Measurements from ENCODE around the gene LRRC41. TPM values are rescaled to one million over a fixed set of nuclear protein-coding genes. Genes with fewer than 3 reads are reported as not detected.
"Not testable (repeated sequence)": the region's sequence is repeated elsewhere in the genome, so short reads cannot be mapped to it uniquely, and the experiment has no call there.

The LRRC41 gene
- total RNA-seq, 1 experiment from 2014 or later, result 47.5 TPM

GRCh38 chr1:46341222-46342083, 38.0 kb upstream of the LRRC41 start:
- peaks cover 43% of the 10 kb centered on the region for H3K36me3 Mint-ChIP-seq (ENCODE audit: insufficient read depth, unreplicated experiment)
- TF ChIP-seq CTCF (IDR thresholded peaks at IDR 0.05; ENCODE audit: unreplicated experiment), result no peak

GRCh38 chr1:46340404-46341221, 37.2 kb upstream of the LRRC41 start, which contains the start of gene NSUN4:
TSS of gene NSUN4 (plus strand) at chr1:46340807. CDS start at chr1:46340827, 20 bp downstream.
- no peaks in the 10 kb centered on the region for H3K9me3 Mint-ChIP-seq (ENCODE audit: low read depth, unreplicated experiment)
- no peaks in the 10 kb centered on the region for H3K27me3 Mint-ChIP-seq (ENCODE audit: unreplicated experiment)
- BruUV-seq (replicated peaks), result TSS peak; percentile 86
- peak within 1 kb of the TSS; percentile 94 for H3K27ac Mint-ChIP-seq (ENCODE audit: unreplicated experiment)
- CTCF ChIA-PET, result interaction anchor here (0.5 to 1.6 kb wide), 6 partner anchors 18 to 1227 kb away, joined by 4 to 13 read pairs (median 6); partner anchors contain the start of genes LRRC41 and UQCRH
- peaks cover 39% of the 10 kb centered on the region for H3K4me1 Mint-ChIP-seq (ENCODE audit: low read depth, unreplicated experiment)
- peak; percentile 74 for TF ChIP-seq CTCF (IDR thresholded peaks at IDR 0.05; ENCODE audit: unreplicated experiment)
- DNase-seq, result peak; percentile 90
- peaks cover 40% of the 10 kb centered on the region for H3K36me3 Mint-ChIP-seq (ENCODE audit: insufficient read depth, unreplicated experiment)
- intact Hi-C loops (cut with micrococcal nuclease; ENCODE audit: unreplicated experiment), result no loop called here
- peak within 1 kb of the TSS; percentile 85 for H3K4me3 Mint-ChIP-seq (ENCODE audit: low read depth, unreplicated experiment)

More at GRCh38 chr1:46341222-46342083, 38.0 kb upstream of the LRRC41 start:
- no TSS peak for BruUV-seq (replicated peaks)
- Mint-ChIP-seq H3K9me3 (ENCODE audit: low read depth, unreplicated experiment) (no peaks in the 10 kb centered on the region), H3K27ac (ENCODE audit: unreplicated experiment) (peak overlapping the region; percentile 87), H3K27me3 (ENCODE audit: unreplicated experiment) (no peaks in the 10 kb centered on the region), H3K4me3 (ENCODE audit: low read depth, unreplicated experiment) (peak overlapping the region; percentile 85), H3K4me1 (ENCODE audit: low read depth, unreplicated experiment) (peaks cover 39% of the 10 kb centered on the region)
- DNase-seq, result no peak
- CTCF ChIA-PET, result interaction anchor here (0.5 to 1.5 kb wide), 5 partner anchors 8 to 39 kb away, joined by 3 to 13 read pairs (median 4); partner anchors contain the start of genes LRRC41 and UQCRH
- intact Hi-C loops (cut with micrococcal nuclease; ENCODE audit: unreplicated experiment), result no loop called here

GRCh38 chr1:46337409-46337808, 34.0 kb upstream of the LRRC41 start:
- intact Hi-C loops (cut with micrococcal nuclease; ENCODE audit: unreplicated experiment); H3K27me3 Mint-ChIP-seq (ENCODE audit: unreplicated experiment); H3K27ac Mint-ChIP-seq (ENCODE audit: unreplicated experiment); DNase-seq; BruUV-seq (replicated peaks); CTCF ChIA-PET; H3K4me3 Mint-ChIP-seq (ENCODE audit: low read depth, unreplicated experiment); H3K9me3 Mint-ChIP-seq (ENCODE audit: low read depth, unreplicated experiment): not testable (repeated sequence)
- peaks cover 27% of the 10 kb centered on the region for H3K4me1 Mint-ChIP-seq (ENCODE audit: low read depth, unreplicated experiment)
- H3K36me3 Mint-ChIP-seq (ENCODE audit: insufficient read depth, unreplicated experiment), result peaks cover 37% of the 10 kb centered on the region

- TF ChIP-seq CTCF (IDR thresholded peaks at IDR 0.05; ENCODE audit: unreplicated experiment), result no peak
- Mint-ChIP-seq H3K4me1 (ENCODE audit: low read depth, unreplicated experiment) (peaks cover 36% of the 10 kb centered on the region), H3K27me3 (ENCODE audit: unreplicated experiment) (no peaks in the 10 kb centered on the region), H3K27ac (ENCODE audit: unreplicated experiment) (no peak overlapping the region), H3K9me3 (ENCODE audit: low read depth, unreplicated experiment) (no peaks in the 10 kb centered on the region), H3K4me3 (ENCODE audit: low read depth, unreplicated experiment) (no peak overlapping the region), H3K36me3 (ENCODE audit: insufficient read depth, unreplicated experiment) (peaks cover 37% of the 10 kb centered on the region)
- no peak for DNase-seq
- CTCF ChIA-PET, result interaction anchor here (0.6 kb wide), 1 partner anchor 29 kb away, joined by 4 read pairs; no protein-coding TSS in a partner anchor
- intact Hi-C loops (cut with micrococcal nuclease; ENCODE audit: unreplicated experiment), result no loop called here
- no TSS peak for BruUV-seq (replicated peaks)
Measured at GRCh38 chr1:46335081-46335480, 31.7 kb upstream of the LRRC41 start.

Measured in Calu3 (cell line).